Spleen (tissue), 7 donors: ENCODE data around the gene SLC9A7.

ENCODE experiments used
- CTCF ChIP-seq, 11 experiments: fragments of 200-600 bp in 7 of 11; fragments of 450-650 bp in 4 of 11; sonication (generic) in 4 of 11; IDR thresholded peaks in 8 of 11; conservative IDR thresholded peaks in 3 of 11; 1 replicate in 7 of 11; 2 replicates in 4 of 11; pipeline versions ENCODE4 v1.4.0 to v1.8.0; 2016 to 2021; ENCODE audit warnings: antibody characterized with exemption in 11 of 11, inconsistent platforms in 4 of 11, mild to moderate bottlenecking in 1 of 11
- POLR2A ChIP-seq, 3 donors: fragments of 450-650 bp; IDR thresholded peaks; one replicate each; pipeline ENCODE4 v1.5.1; 2017; ENCODE audit warnings: antibody characterized with exemption in 3 of 3, mild to moderate bottlenecking in 1 of 3
- donor health status: DM: no; HTN: no; CAD: no; lungs with moderate emphysema.
- donor health status: DM: no; HTN: no; CAD: no.
- donor health status: DM: no; HTN: no; CAD: no.

GRCh38 chrX:46743046-46743445 is 15.9 kb downstream of the SLC9A7 start:
- TF ChIP-seq CTCF (IDR thresholded peaks at IDR 0.05 in 8 of 11, conservative IDR thresholded peaks at IDR 0.05 in 3 of 11) (no peak), POLR2A (IDR thresholded peaks at IDR 0.05) (no peak)
